Activated gamma-delta T cell treated with Interleukin-2 at 50 U/mL for 16 hours (primary cell): ENCODE results near the gene IGFBPL1.
"Not testable (repeated sequence)": the region's sequence is repeated elsewhere in the genome, so short reads cannot be mapped to it uniquely, and the experiment has no call there.

ENCODE experiments used
- DNase-seq: peaks from one replicate; pipeline ENCODE4 v3.0.0-alpha.2; 2020

IGFBPL1 gene

DNA sequence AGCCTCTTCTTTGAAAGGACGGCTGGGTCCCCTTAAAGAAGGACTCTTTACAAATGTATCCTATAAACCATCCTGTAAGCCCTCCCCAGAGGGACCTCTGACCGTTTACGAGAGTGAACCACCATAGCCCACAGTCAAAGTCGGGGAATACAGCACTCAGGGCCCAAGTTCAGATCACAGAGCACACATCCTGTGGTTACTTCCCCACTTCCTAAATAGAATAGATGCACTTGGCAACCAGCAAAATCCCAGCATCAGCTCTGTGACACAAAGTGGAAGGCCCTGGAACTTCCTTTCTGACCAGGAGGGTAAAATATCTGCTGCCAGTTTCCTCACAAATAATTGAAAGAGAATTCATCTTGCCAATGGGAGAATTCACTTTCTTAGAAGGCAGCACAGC lies 6.9 kb upstream of the IGFBPL1 start:
- DNase-seq, result no peak

DNA sequence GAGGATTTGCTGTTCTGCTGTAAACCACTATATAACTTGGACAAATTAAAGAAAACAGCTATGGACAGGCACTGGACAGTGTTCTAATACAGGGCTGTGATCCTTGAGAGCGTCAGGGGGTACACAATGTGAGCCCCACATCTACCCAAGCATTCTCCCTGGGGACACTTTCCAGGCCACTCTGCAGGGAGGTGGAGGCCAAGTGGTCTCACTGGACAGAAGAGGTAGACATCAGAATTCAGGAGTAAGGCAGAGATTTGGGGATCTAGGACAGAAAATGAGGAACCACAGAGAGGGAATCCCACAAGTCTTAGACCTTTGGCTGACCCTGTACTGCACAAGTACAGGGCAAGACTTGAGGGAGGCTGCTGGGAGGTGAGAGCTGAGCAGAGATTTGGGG lies 3.8 kb upstream of the IGFBPL1 start:
- DNase-seq, result no peak

DNA sequence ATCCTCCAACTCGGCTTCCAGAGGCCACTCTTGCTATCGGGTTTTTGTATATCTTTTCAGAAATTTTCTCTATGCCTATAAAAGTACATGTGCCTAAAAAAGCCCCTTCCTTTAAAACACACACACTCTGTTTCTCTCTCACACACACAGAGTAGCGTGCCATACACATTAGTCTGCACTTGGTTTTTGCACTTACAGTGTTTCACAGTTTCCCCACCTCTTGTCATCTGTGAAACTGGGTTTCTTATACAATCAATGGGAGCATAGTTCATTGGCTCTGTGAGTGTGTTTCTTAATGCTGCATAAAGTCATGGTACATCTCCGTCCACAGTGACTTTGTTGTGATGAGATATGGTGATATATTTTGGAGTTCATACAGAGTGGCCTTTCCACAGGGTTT lies 664 bp upstream of the IGFBPL1 start:
- DNase-seq, result no peak

DNA sequence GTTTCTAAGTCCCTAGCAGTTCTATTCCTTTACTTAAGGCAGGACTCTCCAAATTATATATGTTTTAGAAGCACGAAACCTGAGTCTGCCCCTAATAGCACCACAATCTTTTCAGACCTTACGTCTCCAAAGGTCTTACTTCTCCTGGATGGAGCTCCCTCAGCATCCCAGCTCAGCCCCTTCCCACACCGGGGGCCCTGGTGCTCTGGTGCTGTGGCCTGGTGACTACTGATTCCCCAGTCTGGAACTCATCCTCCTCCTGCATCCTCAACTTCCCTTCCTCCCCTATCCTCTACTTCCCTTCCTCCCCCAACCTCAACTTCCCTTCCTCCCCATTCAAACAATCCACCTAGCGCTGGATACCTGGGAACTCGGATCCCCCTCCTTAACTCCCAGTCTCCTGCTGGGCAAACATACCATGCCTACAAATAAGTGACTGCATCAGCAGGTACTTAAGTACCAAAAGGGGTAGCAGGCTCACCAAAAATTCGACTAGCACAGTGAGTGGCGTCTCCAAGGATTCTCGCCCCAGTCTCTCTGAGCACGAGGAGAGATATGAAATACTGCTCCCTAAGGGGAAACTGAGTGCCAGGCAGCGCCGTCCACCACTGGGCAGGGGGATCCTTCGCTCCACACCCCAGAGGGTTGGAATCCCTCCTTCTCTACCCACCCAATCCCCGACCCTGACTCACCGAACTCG lies 831 bp downstream of the IGFBPL1 start:
- DNase-seq, result no peak

DNA sequence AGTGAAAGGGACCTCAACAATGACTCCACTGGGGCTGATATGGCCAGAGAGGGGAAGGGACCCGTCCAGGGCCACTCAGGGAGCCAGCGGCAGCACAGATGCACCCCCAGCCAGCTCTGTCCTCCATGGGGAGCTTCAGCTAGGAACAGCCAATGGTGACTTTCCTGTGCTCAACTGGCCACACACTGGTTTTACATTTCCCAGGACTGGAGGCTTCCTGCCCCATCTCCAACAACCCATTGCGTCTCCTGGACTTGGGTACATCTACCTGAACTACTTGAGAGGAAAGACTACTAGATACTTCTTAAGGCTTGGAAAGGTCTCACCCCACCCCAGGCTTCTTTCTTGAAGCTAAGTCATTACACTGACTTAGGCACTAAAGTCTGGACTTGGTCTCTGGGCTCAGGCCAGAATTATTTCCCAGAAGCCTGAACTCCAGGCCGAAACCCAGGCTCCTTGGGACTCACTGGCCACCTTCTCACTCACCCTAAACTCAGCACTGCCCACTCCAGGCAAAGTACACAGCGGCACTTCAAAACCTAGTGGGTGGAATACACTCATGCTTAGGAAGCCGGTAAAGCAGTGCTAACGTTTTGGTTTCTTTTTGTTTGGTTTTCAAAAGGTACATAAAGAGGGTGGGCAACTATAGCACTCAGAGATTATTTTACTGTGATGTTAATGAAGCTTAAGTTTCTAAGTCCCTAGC lies 1.5 kb downstream of the IGFBPL1 start:
- DNase-seq, result no peak

DNA sequence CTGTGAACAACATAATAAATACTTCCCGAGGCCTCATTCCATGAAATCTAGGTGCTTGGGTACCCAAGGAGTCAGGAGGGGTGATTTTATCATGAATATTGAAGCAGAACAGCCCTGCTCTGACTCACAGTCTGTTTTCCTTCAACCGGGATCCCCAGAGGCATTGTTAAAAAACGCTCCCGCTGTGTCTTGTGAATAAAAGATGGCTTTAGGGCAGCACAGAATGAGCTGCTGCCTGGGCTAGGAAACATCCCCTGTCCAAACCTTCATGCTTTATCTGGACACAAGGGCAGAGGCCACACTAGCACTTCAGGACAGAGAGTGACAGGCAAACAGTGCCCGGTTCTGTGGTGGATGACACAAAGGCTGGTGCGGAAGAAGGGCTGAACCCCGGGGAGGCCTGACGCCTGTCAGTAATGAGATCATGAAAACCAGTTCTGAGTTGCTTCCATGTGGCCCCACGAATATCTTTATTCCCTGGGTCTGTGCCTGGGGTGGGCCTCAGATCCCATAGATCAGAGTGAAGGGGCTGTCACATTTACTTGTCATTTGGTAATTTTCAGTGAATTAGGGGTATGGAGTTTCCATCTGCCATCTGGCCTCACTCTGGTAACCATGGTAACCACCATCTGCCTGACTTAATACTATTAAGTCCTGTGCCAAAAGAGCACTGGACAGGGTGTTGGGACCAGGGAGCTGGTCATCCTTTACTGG lies 2.6 kb downstream of the IGFBPL1 start:
- DNase-seq, result no peak

DNA sequence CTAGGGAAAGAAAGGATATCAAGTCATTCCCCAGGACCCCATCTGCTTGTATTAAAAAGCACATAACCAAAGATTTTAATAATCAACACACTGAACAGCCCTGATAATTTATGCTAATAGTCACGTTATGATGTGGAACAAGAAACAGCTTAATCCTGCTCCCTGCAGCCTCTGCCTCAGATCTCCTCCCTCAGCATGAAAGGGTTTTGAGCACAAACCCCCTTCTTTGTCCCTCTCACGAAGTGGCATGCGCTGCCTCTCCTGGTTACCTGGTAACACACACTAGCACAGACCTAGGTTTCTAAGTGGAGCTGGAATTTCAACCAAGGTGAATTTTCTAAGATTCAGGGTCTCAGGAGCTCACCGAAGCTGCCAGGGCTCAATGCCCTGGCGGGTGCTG lies 5.1 kb downstream of the IGFBPL1 start:
- DNase-seq, result no peak

DNA sequence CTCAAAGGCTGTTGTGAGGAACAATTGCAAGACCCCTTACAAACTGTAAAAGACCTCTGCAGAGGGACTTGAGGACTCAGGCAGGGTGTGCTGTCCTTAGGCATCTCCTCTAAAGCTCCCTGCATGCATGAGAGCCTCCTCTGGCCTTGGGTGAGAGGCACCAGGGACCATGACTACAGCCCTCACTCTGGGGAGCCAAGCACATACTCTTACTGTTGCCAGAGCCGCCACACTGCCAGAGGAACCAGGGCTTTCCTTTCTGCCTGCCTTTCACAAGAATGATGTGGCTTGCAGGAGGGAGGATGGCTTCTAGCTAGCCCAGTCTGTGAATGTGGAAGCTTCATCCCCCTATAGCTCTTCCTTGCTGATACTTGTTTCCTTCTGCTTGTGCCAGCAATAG lies 5.9 kb downstream of the IGFBPL1 start:
- no peak for DNase-seq

DNA sequence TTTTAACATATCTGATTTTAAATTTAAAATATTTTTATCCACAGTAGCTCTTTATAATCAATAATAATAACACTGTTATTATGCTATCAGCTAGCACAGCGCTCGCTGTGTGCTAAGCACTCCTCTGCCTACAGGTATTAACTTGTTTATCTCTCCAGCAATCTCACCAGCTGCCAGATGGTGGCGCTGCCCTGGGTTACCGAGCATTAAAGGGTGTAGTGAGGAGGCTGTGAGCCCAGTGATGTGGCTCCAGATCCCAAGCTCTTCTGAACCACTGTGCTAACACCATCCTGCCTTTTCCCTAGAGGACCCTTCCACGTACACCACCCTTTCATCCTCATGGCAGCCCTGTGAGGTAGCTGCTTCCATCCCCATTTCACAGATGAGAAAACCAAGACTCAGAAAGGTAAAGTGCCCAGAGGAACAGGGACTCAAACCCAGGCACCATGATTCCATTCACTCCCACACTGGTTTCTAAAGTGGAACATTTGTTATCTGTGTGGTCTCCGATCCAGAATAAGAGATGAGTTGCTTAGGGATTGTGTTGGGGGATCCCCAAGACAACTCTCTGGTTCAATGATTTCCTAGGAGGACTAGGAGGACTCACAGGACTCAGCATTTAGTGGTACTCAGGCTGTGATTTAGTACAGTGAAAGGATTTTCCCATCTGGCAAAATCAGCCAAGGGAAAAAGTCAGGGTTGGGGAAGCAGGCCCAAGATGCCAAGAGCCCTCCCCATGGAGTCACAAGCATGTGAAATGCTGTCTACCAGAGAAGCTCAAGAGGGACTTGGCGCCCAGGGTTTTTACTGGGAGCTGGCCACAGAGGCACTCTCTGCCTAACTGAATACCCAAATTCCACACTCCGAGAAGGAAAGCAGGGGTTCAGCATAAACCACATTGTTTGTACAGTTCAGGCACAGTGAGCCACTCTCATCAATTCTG lies 7.0 kb downstream of the IGFBPL1 start:
- no peak for DNase-seq

DNA sequence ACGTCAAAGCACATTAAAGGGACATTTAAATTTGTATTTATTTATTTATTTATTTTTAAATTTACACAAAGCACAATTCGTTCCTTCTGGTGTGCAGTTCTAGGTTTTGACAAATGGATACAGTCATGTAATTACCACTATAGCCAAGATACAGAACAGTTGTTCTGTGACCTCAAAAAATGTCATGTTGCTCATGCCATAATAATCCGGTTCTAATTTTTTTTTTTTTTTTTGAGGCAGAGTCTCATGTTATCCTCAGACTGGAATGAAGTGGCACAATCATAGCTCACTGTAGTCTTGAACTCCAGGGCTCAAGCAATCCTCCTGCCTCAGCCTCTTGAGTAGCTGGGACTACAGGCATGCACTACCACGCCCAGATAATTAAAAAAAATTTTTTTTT lies 7.8 kb downstream of the IGFBPL1 start:
- DNase-seq, result no peak

DNA sequence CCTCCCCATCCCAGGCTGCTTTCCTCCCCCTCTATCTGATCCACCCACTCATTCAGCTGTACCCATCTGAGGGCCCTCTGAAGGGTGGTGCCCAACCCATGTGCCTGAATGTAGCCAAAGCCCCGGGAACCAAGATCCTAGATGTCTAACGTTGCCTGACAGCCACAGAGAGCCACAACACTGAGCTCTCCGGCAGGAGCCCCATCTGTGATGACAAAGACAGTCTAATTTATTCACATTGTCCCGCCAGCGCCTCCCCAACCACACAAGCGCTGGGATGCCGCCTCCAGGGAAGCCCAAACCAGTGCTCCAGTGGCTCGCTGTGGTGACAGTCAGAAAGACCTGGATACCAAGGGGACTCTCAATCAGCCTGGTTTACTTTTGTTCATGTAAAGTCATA lies 8.4 kb downstream of the IGFBPL1 start:
- DNase-seq, result no peak

DNA sequence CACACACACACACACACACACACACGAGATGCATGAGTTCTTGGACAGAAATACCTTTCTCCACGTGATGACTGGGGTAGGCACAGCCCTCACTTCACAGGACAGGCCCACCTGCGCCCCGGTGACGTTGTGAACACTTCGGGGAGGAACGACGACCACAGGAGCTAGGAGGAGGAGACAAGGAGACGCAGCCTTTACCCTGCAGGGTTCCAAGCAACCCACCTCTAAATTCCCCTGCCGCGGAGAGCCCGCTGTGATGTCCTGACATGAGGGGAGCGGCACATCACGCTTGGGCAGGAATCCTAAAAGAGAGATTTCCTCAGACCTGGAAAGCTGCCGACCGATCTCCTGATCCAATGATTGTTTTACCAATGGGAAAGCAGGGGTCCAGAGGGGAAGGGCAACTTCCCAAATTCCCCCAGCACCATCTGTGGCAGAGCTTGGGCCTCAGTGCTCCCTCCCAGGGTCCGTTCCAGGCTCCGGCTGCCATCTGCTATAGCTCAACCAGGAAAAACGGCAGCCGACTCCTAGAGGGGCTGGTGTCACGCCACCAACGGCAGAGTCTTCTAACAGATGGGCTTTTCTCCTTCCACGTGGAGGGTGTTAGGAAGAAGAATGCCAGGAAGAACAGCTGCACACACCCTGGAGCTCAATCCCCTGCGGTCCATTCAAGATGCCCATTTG lies 10.1 kb downstream of the IGFBPL1 start:
- no peak for DNase-seq

DNA sequence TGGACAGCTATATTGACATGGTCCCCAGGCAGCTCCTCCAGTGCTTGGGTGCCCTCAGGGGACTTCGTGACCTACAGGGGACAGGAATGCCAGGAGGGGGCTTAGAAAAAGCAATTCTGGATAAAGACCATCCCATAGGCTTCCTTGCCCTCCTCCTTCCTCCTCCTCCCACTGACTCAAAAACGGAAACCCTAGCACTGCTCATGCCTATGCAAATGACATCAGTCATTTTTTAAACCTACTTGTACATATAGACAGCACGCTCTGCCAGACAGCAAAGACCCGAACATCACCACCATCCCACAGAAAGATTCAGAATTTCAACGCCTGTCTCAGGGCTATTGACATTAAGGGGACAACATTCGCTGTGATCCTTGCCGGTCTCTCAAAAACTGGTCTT lies 11.0 kb downstream of the IGFBPL1 start:
- no peak for DNase-seq

DNA sequence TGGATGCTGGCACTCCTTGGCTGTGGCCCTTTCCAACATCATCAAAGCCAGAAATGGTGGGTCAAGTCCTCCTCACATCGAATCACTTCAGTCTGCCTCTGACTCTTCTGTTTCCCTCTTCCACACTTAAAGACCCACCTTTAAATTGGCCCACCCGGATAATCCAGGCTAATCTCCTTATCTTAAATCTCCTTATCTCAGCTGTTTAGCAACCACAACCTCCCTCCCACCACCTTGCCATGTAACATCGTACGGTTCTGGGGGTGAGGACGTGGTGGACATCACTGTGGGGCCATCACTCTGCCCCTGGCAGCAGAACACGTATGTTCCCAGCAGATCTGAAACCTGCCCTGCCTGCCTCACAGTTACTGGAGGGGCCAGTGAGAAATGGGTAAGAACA lies 11.5 kb downstream of the IGFBPL1 start:
- DNase-seq, result no peak

DNA sequence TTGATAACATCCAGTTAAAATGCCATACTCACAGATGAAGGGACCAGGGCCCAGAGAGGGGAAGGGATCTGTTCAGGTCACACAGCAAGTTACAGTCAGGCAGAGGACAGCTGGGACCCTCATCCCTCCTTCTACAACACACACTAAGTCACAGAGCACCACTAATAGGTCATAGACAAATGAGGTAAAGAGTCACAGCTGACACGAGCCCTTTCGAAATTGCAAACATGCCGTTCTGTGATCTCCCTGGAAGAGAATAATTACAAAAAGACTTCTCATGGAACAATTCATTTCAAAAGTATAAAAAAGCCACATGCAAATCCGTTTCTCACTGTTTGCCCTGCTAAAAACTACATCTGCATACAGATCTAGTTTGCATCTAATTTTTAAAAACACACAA lies 15.5 kb downstream of the IGFBPL1 start:
- DNase-seq, result no peak

DNA sequence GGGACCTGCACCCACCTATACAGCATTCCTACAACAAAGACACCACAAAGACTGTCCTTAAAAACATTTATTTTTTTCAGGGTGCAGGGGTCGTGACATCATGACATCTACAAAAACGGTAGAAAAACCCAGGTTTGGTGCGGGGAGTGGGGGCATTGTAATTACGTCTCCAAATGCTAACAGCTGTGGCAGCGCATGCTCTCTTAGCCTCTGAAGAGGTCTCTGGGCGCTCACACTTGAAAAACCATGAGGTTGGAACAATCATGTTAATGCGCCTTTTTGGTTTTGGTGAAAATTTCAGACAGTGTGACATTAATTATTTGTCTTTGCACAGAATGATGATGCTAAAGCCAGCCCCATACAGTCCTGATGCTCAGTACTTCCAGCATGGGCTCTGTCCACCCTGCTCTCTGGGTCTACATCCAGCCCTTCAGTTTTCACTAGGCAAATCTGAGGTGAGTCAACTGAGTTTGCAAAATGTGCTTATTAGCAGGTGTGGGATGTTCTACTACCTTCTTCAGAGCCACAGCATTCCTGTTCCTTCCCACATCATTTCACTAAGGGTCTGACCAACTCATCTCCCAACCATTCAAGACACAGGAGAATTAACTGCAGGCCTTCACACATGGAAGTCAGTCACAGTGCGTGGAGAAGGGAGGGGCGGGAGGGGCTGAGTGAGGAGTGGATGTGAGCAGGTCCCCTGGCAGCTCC lies 17.6 kb downstream of the IGFBPL1 start:
- DNase-seq, result no peak

DNA sequence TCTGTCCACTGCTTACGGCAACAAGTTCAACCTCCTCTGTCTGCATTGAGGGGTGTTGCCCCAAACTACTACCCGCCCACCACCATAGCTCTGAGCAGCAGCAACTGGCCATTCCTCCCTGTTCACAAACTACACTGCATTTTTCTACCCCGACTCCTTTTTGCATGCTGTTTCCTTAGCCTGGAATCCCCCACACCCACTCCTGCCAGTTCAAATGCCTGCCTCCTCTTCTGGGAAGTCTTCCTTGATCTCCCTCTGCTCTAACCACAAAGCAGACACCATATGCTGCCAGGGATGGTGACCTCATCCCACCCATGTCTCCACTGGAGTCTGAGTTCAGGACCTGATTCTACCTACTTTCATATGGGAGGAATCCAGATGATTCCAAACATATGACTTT lies 18.5 kb downstream of the IGFBPL1 start:
- DNase-seq, result no peak

DNA sequence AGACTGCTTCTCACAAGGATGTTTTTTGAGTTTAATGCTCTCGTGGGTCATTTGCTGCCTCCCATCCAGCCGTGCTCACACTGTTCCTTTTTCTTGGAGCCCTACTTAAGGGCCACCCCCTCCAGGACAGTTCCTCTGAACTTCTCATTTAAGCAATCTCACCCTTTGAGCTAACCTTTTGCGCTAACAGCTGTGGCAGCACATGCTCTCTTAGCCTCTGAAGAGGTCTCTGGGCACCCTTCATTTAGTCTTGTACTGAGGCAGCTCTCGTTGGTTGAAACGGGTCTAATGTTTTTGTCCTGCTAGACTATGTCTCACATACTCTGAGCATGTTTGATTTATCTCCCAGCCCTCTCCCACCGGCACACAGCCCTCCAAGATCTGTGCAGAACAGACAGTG lies 19.9 kb downstream of the IGFBPL1 start:
- no peak for DNase-seq

DNA sequence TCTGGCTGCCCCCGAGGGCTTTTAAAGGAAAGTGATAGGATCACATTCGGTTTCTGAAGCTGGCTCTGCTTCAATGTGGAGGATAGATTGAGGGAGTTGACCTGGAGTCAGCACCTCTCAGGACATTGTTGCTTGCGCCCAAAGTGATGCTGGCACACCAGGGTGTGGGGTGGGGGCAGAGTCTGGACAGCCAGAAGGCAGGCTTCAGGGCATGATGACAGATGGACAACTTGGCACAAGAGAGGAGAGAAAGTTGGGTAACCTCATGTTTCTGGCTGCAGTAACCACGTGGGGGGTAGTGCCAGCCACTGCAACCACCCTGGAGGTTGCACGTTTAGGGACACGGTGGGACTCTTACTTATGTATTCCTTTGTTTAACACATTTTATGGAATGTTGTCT lies 22.3 kb downstream of the IGFBPL1 start:
- DNase-seq, result no peak

DNA sequence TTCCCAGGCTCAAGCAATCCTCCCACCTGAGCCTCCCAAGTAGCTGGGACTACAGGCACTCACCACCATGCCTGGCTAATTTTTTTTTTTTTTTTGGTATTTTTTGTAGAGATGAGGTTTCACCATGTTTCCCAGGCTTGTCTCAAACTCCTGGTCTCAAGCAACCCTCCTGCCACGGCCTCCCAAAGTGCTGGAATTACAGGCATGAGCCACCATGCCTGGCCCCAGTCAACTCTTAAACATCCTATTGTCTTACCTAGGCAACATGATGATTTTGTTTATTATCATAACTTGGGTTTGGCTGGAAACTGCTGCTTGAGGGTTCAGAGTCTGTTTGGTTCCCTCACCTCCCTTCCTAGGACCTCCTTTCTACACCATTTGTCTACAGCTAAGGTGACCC lies 25.1 kb downstream of the IGFBPL1 start:
- DNase-seq, result not testable (repeated sequence)

DNA sequence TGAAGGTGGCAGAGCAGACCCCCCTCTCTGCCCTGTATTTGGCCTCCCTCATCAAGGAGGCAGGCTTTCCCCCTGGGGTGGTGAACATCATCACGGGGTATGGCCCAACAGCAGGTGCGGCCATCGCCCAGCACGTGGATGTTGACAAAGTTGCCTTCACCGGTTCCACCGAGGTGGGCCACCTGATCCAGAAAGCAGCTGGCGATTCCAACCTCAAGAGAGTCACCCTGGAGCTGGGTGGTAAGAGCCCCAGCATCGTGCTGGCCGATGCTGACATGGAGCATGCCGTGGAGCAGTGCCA lies 27.9 kb downstream of the IGFBPL1 start:
- DNase-seq, result no peak
